H1 (cell line): ENCODE results near the gene AKT1.

Experiments
- MAFK ChIP-seq: IDR thresholded peaks from 2 replicates; pipeline ENCODE4 v1.6.1; 2012; ENCODE audit warnings: low read depth, mild to moderate bottlenecking, improper control_type of control experiment, low read length
- POLR2A ChIP-seq, 2 experiments: IDR thresholded peaks; 1 replicate in 1 of 2; 2 replicates in 1 of 2; pipeline ENCODE4 v1.6.1; 2011; ENCODE audit warnings: low read depth in 2 of 2, low read length in 2 of 2, mild to moderate bottlenecking in 2 of 2; ENCODE audit errors: control extremely low read depth in 1 of 2
- RNF2 ChIP-seq: fragments of 200-900, 300-1000 bp; sonication (generic); IDR thresholded peaks from 2 replicates; pipeline ENCODE4 v1.7.1; 2016; ENCODE audit warnings: borderline replicate concordance, low read depth, mild to moderate bottlenecking, antibody characterized with exemption, low read length; ENCODE audit not compliant: poor library complexity, severe bottlenecking; ENCODE audit errors: missing control alignments
- TF ChIP-seq, protein P1 (sequence below), 3 experiments: IDR thresholded peaks; 1 replicate in 2 of 3; 2 replicates in 1 of 3; pipeline versions ENCODE4 v1.5.1 to v1.6.1; 2011; ENCODE audit warnings: low read length in 3 of 3, mild to moderate bottlenecking in 3 of 3, inconsistent platforms in 2 of 3, low read depth in 1 of 3, moderate library complexity in 1 of 3; ENCODE audit not compliant: insufficient read depth in 1 of 3; ENCODE audit errors: control extremely low read depth in 1 of 3

DNA sequence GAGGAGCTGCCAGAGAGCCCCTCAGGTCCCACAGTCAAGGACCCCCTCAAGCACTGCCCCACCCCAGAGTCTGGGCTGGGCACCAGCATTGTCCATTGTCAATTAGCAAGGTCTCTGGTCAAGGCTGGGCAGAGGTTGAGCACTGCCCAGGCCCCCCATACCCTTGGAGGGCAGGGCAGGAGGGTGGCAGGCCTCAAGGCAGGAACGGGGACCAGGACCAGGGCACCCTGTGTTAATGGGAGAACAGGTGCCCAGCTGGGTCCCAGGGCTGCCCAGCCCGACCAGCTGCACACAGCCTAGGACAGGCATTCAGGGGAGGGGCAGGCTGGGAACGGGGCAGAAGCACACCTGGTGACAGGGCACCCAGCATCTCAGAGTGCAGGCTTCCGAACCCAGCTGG lies 24.2 kb downstream of the AKT1 start:
- TF ChIP-seq, protein P1, sequence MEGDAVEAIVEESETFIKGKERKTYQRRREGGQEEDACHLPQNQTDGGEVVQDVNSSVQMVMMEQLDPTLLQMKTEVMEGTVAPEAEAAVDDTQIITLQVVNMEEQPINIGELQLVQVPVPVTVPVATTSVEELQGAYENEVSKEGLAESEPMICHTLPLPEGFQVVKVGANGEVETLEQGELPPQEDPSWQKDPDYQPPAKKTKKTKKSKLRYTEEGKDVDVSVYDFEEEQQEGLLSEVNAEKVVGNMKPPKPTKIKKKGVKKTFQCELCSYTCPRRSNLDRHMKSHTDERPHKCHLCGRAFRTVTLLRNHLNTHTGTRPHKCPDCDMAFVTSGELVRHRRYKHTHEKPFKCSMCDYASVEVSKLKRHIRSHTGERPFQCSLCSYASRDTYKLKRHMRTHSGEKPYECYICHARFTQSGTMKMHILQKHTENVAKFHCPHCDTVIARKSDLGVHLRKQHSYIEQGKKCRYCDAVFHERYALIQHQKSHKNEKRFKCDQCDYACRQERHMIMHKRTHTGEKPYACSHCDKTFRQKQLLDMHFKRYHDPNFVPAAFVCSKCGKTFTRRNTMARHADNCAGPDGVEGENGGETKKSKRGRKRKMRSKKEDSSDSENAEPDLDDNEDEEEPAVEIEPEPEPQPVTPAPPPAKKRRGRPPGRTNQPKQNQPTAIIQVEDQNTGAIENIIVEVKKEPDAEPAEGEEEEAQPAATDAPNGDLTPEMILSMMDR (IDR thresholded peaks at IDR 0.05; ENCODE audit: control extremely low read depth in 1 of 3, insufficient read depth in 1 of 3, low read depth in 1 of 3, low read length in 3 of 3), result no peak
- no peak for TF ChIP-seq RNF2
- no peak for TF ChIP-seq MAFK
- TF ChIP-seq POLR2A (IDR thresholded peaks at IDR 0.05; ENCODE audit: control extremely low read depth in 1 of 2, low read depth in 2 of 2, low read length in 2 of 2), result no peak
